MCF 10A (cell line): ENCODE measurements around the gene MTF1. TPM values are rescaled to one million over a fixed set of nuclear protein-coding genes. Genes with fewer than 3 reads are reported as not detected.

ENCODE experiments used
- BruUV-seq: library from RNA; stranded (reverse); fragments of 400-500 nt; replicated peaks from 2 replicates; lab custom pipeline; 2021; lab: Mats Ljungman, UMichigan
- CTCF ChIA-PET: fragments of 300-600 bp; sonication (Branson Sonifier 250); formaldehyde crosslinking; extraction: SDS; loops from one replicate; lab custom pipeline; 2021; ENCODE audit warnings: antibody characterized with exemption, inconsistent platforms; lab: Yijun Ruan, JAX
- POLR2A ChIA-PET: fragments of 300-600, 350-650 bp; sonication (Branson Sonifier 250); formaldehyde crosslinking; extraction: SDS; loops from one replicate; lab custom pipeline; 2020; ENCODE audit warnings: antibody characterized with exemption, inconsistent platforms; lab: Yijun Ruan, JAX
- DNase-seq: peaks from one replicate; pipeline ENCODE4 v3.0.0-alpha.2; 2018; ENCODE audit not compliant: unreplicated experiment
- H3K27ac Mint-ChIP-seq: one replicate; pipeline ENCODE4 v1.8.0; 2022; ENCODE audit warnings: mild to moderate bottlenecking, low read depth, mixed read lengths; ENCODE audit not compliant: unreplicated experiment
- H3K27me3 Mint-ChIP-seq: one replicate; pipeline ENCODE4 v1.8.0; 2022; ENCODE audit warnings: mixed read lengths; ENCODE audit not compliant: insufficient read depth, unreplicated experiment
- H3K36me3 Mint-ChIP-seq: one replicate; pipeline ENCODE4 v1.8.0; 2022; ENCODE audit warnings: mild to moderate bottlenecking, moderate library complexity, mixed read lengths; ENCODE audit not compliant: insufficient read depth, unreplicated experiment
- H3K4me1 Mint-ChIP-seq: one replicate; pipeline ENCODE4 v1.8.0; 2022; ENCODE audit warnings: mixed read lengths; ENCODE audit not compliant: insufficient read depth, unreplicated experiment
- H3K4me3 Mint-ChIP-seq: one replicate; pipeline ENCODE4 v1.8.0; 2022; ENCODE audit warnings: mild to moderate bottlenecking, moderate library complexity, mixed read lengths; ENCODE audit not compliant: unreplicated experiment
- H3K9me3 Mint-ChIP-seq: one replicate; pipeline ENCODE4 v1.8.0; 2022; ENCODE audit warnings: mixed read lengths; ENCODE audit not compliant: unreplicated experiment
- intact Hi-C: fragments of 100-400 bp; cut with micrococcal nuclease; formaldehyde crosslinking; loops from 2 replicates; pipeline ENCODE4 v1.14.1; 2022
- total RNA-seq: library from RNA; stranded (reverse); gene quantifications from 2 replicates; pipeline ENCODE4 v1.2.3, GENCODE V29; 2022
- TF ChIP-seq, protein P1 (sequence below): fragments of 200-600 bp; IDR thresholded peaks from one replicate; pipeline ENCODE4 v1.8.0; 2022; ENCODE audit warnings: antibody characterized with exemption, mild to moderate bottlenecking; ENCODE audit not compliant: unreplicated experiment

The MTF1 gene
- total RNA-seq, 1 experiment from 2014 or later: 34.7 TPM

DNA sequence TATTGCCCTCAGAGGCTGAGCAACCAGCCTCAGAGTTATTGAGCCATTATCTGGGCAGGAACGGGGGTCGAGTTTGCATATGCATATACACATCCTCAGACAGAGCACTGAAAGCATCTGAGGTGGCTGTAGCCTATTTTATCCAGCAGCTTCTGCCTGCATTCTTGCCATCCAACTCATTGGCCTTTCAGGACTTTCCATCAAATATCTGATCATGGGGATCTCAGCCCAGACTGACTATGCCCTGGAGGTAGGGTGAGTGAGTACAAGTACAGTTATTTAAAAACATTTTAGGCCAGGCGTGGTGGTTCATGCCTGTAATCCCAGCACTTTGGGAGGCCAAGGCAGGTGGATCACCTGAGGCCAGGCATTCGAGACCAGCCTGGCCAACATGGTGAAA is 1.8 kb upstream of the MTF1 start:
- H3K27ac Mint-ChIP-seq: peak overlapping the region; percentile 83

DNA sequence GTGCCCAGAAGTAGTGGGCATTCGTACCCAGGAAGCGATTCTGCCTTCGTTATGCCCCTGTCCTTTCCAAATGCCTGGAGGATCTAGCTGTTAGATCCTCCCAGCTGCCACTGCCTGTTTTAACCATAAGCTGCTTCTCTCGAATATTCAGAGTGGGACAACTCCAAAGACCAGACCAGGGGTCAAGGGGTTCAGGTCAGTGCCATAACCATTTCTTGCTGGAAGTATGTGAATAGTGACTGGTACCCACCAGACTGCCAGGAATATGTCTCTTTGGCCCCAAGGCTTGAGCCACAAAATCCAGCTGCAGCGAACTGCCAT is 914 bp upstream of the MTF1 start:
- no peaks in the 10 kb centered on the region for H3K9me3 Mint-ChIP-seq
- TF ChIP-seq, protein P1, sequence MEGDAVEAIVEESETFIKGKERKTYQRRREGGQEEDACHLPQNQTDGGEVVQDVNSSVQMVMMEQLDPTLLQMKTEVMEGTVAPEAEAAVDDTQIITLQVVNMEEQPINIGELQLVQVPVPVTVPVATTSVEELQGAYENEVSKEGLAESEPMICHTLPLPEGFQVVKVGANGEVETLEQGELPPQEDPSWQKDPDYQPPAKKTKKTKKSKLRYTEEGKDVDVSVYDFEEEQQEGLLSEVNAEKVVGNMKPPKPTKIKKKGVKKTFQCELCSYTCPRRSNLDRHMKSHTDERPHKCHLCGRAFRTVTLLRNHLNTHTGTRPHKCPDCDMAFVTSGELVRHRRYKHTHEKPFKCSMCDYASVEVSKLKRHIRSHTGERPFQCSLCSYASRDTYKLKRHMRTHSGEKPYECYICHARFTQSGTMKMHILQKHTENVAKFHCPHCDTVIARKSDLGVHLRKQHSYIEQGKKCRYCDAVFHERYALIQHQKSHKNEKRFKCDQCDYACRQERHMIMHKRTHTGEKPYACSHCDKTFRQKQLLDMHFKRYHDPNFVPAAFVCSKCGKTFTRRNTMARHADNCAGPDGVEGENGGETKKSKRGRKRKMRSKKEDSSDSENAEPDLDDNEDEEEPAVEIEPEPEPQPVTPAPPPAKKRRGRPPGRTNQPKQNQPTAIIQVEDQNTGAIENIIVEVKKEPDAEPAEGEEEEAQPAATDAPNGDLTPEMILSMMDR: peak; percentile 0
- H3K27me3 Mint-ChIP-seq: no peaks in the 10 kb centered on the region
- peaks cover 16% of the 10 kb centered on the region for H3K4me1 Mint-ChIP-seq
- no TSS peak for BruUV-seq
- peak overlapping the region; percentile 68 for H3K27ac Mint-ChIP-seq
- H3K36me3 Mint-ChIP-seq: peaks cover 23% of the 10 kb centered on the region
- peak overlapping the region; percentile 85 for H3K4me3 Mint-ChIP-seq
- intact Hi-C loops: loop anchor here (1.0 to 5.0 kb wide), 2 partner anchors 168 to 408 kb away; partner anchors contain the start of gene CDCA8
- ChIA-PET POLR2A (interaction anchor here (0.6 to 5.1 kb wide), 14 partner anchors 10 to 1323 kb away, joined by 3 to 59 read pairs (median 6); partner anchors contain the start of genes C1orf122, CDCA8, SF3A3 and YRDC), CTCF (interaction anchor here (0.6 to 4.1 kb wide), 37 partner anchors 9 to 1074 kb away, joined by 3 to 29 read pairs (median 5); partner anchors contain the start of genes C1orf122, CDCA8, SF3A3 and YRDC)
- DNase-seq: no peak

More for the DNA sequence above, 1.8 kb upstream of the MTF1 start:
- ChIA-PET POLR2A (interaction anchor here (1.1 to 5.1 kb wide), 11 partner anchors 11 to 386 kb away, joined by 3 to 59 read pairs (median 7); partner anchors contain the start of genes C1orf122, CDCA8, SF3A3 and YRDC), CTCF (interaction anchor here (0.7 to 4.1 kb wide), 11 partner anchors 9 to 995 kb away, joined by 3 to 29 read pairs (median 7); partner anchors contain the start of genes C1orf122, CDCA8 and YRDC)
- Mint-ChIP-seq H3K27me3 (no peaks in the 10 kb centered on the region), H3K9me3 (no peaks in the 10 kb centered on the region), H3K4me3 (no peak overlapping the region), H3K36me3 (peaks cover 15% of the 10 kb centered on the region), H3K4me1 (peaks cover 22% of the 10 kb centered on the region)
- TF ChIP-seq, protein P1: no peak
- BruUV-seq: no TSS peak
- intact Hi-C loops: loop anchor here (5.0 kb wide), 1 partner anchor 409 kb away; no protein-coding TSS in a partner anchor
- no peak for DNase-seq

DNA sequence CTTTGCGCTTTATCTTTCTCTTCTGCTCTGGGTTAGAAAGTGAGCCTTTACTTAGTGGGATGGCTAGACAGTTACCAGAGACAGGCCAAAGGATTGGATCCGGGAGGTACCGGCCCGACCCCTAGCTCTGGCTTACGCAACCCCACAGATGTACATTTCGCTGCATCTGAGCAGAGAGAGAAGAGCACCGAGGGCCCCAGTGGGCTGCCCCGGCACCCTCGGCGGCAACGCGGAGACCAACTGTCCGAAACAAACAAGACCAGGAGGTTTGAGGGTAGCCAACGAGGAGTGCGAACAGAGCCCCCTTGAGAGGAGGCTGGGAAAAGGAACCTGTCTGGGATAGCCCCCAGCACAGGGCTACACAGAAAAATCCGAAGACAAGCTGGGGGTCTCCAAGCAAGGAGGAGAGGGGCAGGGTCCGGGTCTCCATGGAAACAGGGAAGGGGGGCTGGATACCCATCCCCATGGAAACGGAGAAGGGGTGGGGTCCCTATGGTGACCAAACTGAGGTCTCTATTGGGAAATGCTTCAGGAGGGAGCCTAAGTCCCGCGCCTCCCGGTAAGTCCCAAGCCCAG is 373 bp downstream of the MTF1 start:
- CTCF ChIA-PET: interaction anchor here (0.6 to 4.1 kb wide), 20 partner anchors 8 to 262 kb away, joined by 3 to 29 read pairs (median 4); partner anchors contain the start of genes C1orf122, CDCA8, SF3A3 and YRDC
- POLR2A ChIA-PET: interaction anchor here (0.6 to 5.1 kb wide), 24 partner anchors 9 to 1614 kb away, joined by 3 to 59 read pairs (median 4); partner anchors contain the start of genes C1orf122, CDCA8, SF3A3 and YRDC
- DNase-seq: no peak
- no peaks in the 10 kb centered on the region for H3K9me3 Mint-ChIP-seq
- H3K4me3 Mint-ChIP-seq: peak overlapping the region; percentile 85
- TSS peak; percentile 58 for BruUV-seq
- H3K27ac Mint-ChIP-seq: peak overlapping the region; percentile 68
- peaks cover 7% of the 10 kb centered on the region for H3K4me1 Mint-ChIP-seq
- intact Hi-C loops: loop anchor here (1.0 kb wide), 1 partner anchor 48 kb away; no protein-coding TSS in a partner anchor
- H3K36me3 Mint-ChIP-seq: peaks cover 36% of the 10 kb centered on the region
- H3K27me3 Mint-ChIP-seq: no peaks in the 10 kb centered on the region
- TF ChIP-seq, protein P1: no peak

DNA sequence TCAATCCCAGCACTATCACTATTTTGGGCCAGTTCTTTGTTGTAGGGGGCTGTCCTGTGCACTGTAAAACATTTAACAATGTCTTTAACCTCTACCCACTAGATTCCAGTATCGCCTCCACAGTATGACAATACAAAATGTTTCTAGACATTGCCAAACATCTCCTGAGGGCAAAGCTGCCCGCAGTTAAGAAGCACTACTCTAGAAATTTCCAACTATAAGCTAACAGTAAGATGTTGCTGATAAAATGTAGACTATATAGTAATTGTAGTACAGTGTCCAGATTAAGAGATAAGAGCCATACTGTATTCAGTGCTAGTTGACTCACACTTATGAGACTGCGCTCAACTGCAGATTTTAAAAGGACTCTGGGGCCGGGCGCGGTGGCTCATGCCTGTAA is 5.0 kb downstream of the MTF1 start:
- POLR2A ChIA-PET: interaction anchor here (0.6 to 1.0 kb wide), 2 partner anchors 9 to 1283 kb away, joined by 3 read pairs; no protein-coding TSS in a partner anchor
- no peaks in the 10 kb centered on the region for H3K27me3 Mint-ChIP-seq
- intact Hi-C loops: no loop called here

More for the DNA sequence above, 5.0 kb downstream of the MTF1 start:
- no peaks in the 10 kb centered on the region for H3K4me1 Mint-ChIP-seq
- CTCF ChIA-PET: interaction anchor here (0.6 to 1.2 kb wide), 4 partner anchors 33 to 300 kb away, joined by 3 read pairs; partner anchors contain the start of gene SNIP1
- no peak overlapping the region for H3K27ac Mint-ChIP-seq
- DNase-seq: no peak
- TF ChIP-seq, protein P1: no peak
- peaks cover 40% of the 10 kb centered on the region for H3K36me3 Mint-ChIP-seq
- no peak overlapping the region for H3K4me3 Mint-ChIP-seq
- no TSS peak for BruUV-seq
- H3K9me3 Mint-ChIP-seq: no peaks in the 10 kb centered on the region
